HepG2 (cell line): ENCODE data around the gene ZNF605. TPM values are rescaled to one million over a fixed set of nuclear protein-coding genes. Genes with fewer than 3 reads are reported as not detected.

Source experiments
- AHR ChIP-seq: IDR thresholded peaks from 2 replicates; pipeline ENCODE4 v1.6.1; 2018; ENCODE audit warnings: missing genetic modification reagents, missing compliant biosample characterization
- ARID3A ChIP-seq: IDR thresholded peaks from 2 replicates; pipeline ENCODE4 v1.6.1; 2012; ENCODE audit warnings: low read depth, low read length, improper control_type of control experiment
- ARNT2 ChIP-seq: sonication (generic); formaldehyde crosslinking; IDR thresholded peaks from 2 replicates; pipeline ENCODE4 v1.8.0; 2022; ENCODE audit warnings: mild to moderate bottlenecking, low read depth, missing genetic modification reagents, moderate library complexity
- FOXO1 ChIP-seq: sonication (generic); formaldehyde crosslinking; IDR thresholded peaks from 2 replicates; pipeline ENCODE4 v1.4.0; 2020; ENCODE audit warnings: missing genetic modification reagents
- GZF1 ChIP-seq: sonication (generic); formaldehyde crosslinking; IDR thresholded peaks from 2 replicates; pipeline ENCODE4 v1.5.1; 2020; ENCODE audit warnings: mild to moderate bottlenecking, missing genetic modification reagents
- HCFC1 ChIP-seq: fragments of 150-350 bp; IDR thresholded peaks from 2 replicates; pipeline ENCODE4 v1.6.1; 2014; ENCODE audit warnings: low read depth, low read length
- KAT8 ChIP-seq: IDR thresholded peaks from 2 replicates; pipeline ENCODE4 v1.6.1; 2016; ENCODE audit warnings: missing genetic modification reagents, missing compliant biosample characterization
- NKX3-1 ChIP-seq: sonication (generic); formaldehyde crosslinking; IDR thresholded peaks from 2 replicates; pipeline ENCODE4 v1.5.0; 2020; ENCODE audit warnings: missing genetic modification reagents
- PHF8 ChIP-seq: sonication (generic); formaldehyde crosslinking; IDR thresholded peaks from 2 replicates; pipeline ENCODE4 v1.5.0; 2020; ENCODE audit warnings: missing genetic modification reagents
- RBFOX2 ChIP-seq: fragments of 200-400 bp; formaldehyde crosslinking; IDR thresholded peaks from 2 replicates; pipeline ENCODE4 v1.6.1; 2017; ENCODE audit warnings: low read depth, mild to moderate bottlenecking, low read length
- REXO4 ChIP-seq: sonication (generic); formaldehyde crosslinking; IDR thresholded peaks from 2 replicates; pipeline ENCODE4 v1.8.0; 2022; ENCODE audit warnings: missing genetic modification reagents, mild to moderate bottlenecking, borderline replicate concordance
- SRSF4 ChIP-seq: fragments of 200-400 bp; formaldehyde crosslinking; IDR thresholded peaks from one replicate; pipeline ENCODE4 v1.6.1; 2018; ENCODE audit warnings: mild to moderate bottlenecking, low read depth, low read length, moderate library complexity; ENCODE audit not compliant: poor library complexity, severe bottlenecking
- TOE1 ChIP-seq: sonication (generic); formaldehyde crosslinking; IDR thresholded peaks from 2 replicates; pipeline ENCODE4 v1.4.0; 2020; ENCODE audit warnings: mild to moderate bottlenecking, missing genetic modification reagents
- ZBTB25 ChIP-seq: IDR thresholded peaks from 2 replicates; pipeline ENCODE4 v1.6.1; 2018; ENCODE audit warnings: missing genetic modification reagents
- ZBTB38 ChIP-seq: sonication (generic); formaldehyde crosslinking; IDR thresholded peaks from 2 replicates; pipeline ENCODE4 v1.5.1; 2020; ENCODE audit warnings: mild to moderate bottlenecking, missing genetic modification reagents
- ZFP36 ChIP-seq: fragments of 150-350 bp; IDR thresholded peaks from 2 replicates; pipeline ENCODE4 v1.6.1; 2018; ENCODE audit warnings: borderline replicate concordance, low read length, low read depth; ENCODE audit not compliant: partially characterized antibody
- ZMYM2 ChIP-seq: sonication (generic); formaldehyde crosslinking; IDR thresholded peaks from 2 replicates; pipeline ENCODE4 v1.8.0; 2022; ENCODE audit warnings: mild to moderate bottlenecking, missing genetic modification reagents
- ZNF235 ChIP-seq: sonication (generic); formaldehyde crosslinking; IDR thresholded peaks from 2 replicates; pipeline ENCODE4 v1.8.1; 2023; ENCODE audit warnings: mild to moderate bottlenecking, missing genetic modification reagents, borderline replicate concordance
- ZNF256 ChIP-seq: sonication (generic); formaldehyde crosslinking; conservative IDR thresholded peaks from 2 replicates; pipeline ENCODE4 v1.4.0; 2020; ENCODE audit warnings: missing genetic modification reagents
- ZNF275 ChIP-seq: sonication (generic); formaldehyde crosslinking; IDR thresholded peaks from 2 replicates; pipeline ENCODE4 v1.8.0; 2022; ENCODE audit warnings: missing genetic modification reagents, mild to moderate bottlenecking, inconsistent platforms, borderline replicate concordance
- ZNF33B ChIP-seq: sonication (generic); formaldehyde crosslinking; IDR thresholded peaks from 2 replicates; pipeline ENCODE4 v1.5.1; 2020; ENCODE audit warnings: mild to moderate bottlenecking, missing genetic modification reagents
- ZNF468 ChIP-seq: sonication (generic); formaldehyde crosslinking; IDR thresholded peaks from 2 replicates; pipeline ENCODE4 v1.8.0; 2022; ENCODE audit warnings: mild to moderate bottlenecking, moderate library complexity, missing genetic modification reagents
- ZNF558 ChIP-seq: sonication (generic); formaldehyde crosslinking; IDR thresholded peaks from 2 replicates; pipeline ENCODE4 v1.9.0; 2022; ENCODE audit warnings: mild to moderate bottlenecking, missing genetic modification reagents, borderline replicate concordance
- ZNF616 ChIP-seq: sonication (generic); formaldehyde crosslinking; IDR thresholded peaks from 2 replicates; pipeline ENCODE4 v1.5.0; 2020; ENCODE audit warnings: low read depth, mild to moderate bottlenecking, missing genetic modification reagents
- ZNF674 ChIP-seq: sonication (generic); formaldehyde crosslinking; IDR thresholded peaks from 2 replicates; pipeline ENCODE4 v1.5.0; 2020; ENCODE audit warnings: low read depth, mild to moderate bottlenecking, missing genetic modification reagents
- ZNF713 ChIP-seq: sonication (generic); formaldehyde crosslinking; IDR thresholded peaks from 2 replicates; pipeline ENCODE4 v1.4.0; 2020; ENCODE audit warnings: mild to moderate bottlenecking, missing genetic modification reagents
- polyA plus RNA-seq, 8 experiments: library from polyadenylated mRNA; depleted of rRNA in 3 of 8; stranded (reverse) in 7 of 8; unstranded in 1 of 8; fragments of >200 nt; fragmentation: Illumina TruSeq in 4 of 8; extraction: Trizol in 4 of 8; gene quantifications; 2 replicates each; pipeline versions ENCODE4 v1.2.1 to v1.2.3, GENCODE V29; 2011 to 2016; ENCODE audit warnings: low read depth in 4 of 8, missing spikeins in 1 of 8, mixed read lengths in 1 of 8; ENCODE audit not compliant: insufficient read depth in 1 of 8
- total RNA-seq, 5 experiments: library from RNA; depleted of rRNA; stranded (reverse); fragments of >200 nt; fragmentation: Illumina TruSeq; extraction: Trizol; gene quantifications; 2 replicates each; pipeline ENCODE4 v1.2.3, GENCODE V29; 2016; ENCODE audit warnings: low read depth in 1 of 5

ZNF605 gene
- total and polyA plus RNA-seq, 2 of the 13 experiments (the other 11 are each of a cell fraction or from before 2014, with no cell fraction given), result 6.7 to 6.8 TPM

GRCh38 chr12:132986001-132986884 lies 30.1 kb upstream of the ZNF605 start, which contains the start of gene ZNF26 (continued):
- TF ChIP-seq ZNF275 (CRISPR knock-in tag) (peak; percentile 49), KAT8 (CRISPR knock-in tag) (peak; percentile 99), AHR (CRISPR knock-in tag) (peak; percentile 71), NKX3-1 (CRISPR knock-in tag) (peak; percentile 62; the same call in 1 of the 2 replicates), REXO4 (CRISPR knock-in tag) (no peak), ARNT2 (CRISPR knock-in tag) (peak; percentile 84), ZNF616 (CRISPR knock-in tag) (no peak), GZF1 (no peak), ZBTB38 (CRISPR knock-in tag) (peak; percentile 91), ZBTB25 (CRISPR knock-in tag) (peak; percentile 89; the same call in 1 of the 2 replicates), PHF8 (CRISPR knock-in tag) (peak; percentile 81), FOXO1 (peak; percentile 62; the same call in 1 of the 2 replicates), ARID3A (0 out of 2 replicates have a peak, but pooled peaks have one; percentile 6), HCFC1 (peak; percentile 98), ZMYM2 (CRISPR knock-in tag) (peak; percentile 70; the same call in 1 of the 2 replicates), ZNF235 (peak; percentile 90; the same call in 1 of the 2 replicates), ZNF713 (CRISPR knock-in tag) (no peak; the same call in 1 of the 2 replicates), ZNF256 (CRISPR knock-in tag) (no peak; the same call in 1 of the 2 replicates), ZFP36 (no peak), ZNF468 (CRISPR knock-in tag) (no peak), RBFOX2 (peak; percentile 91), SRSF4 (no peak), TOE1 (peak; percentile 54; the same call in 1 of the 2 replicates), ZNF33B (CRISPR knock-in tag) (no peak), ZNF674 (CRISPR knock-in tag) (no peak), ZNF558 (CRISPR knock-in tag) (no peak)
